GM19023 (cell line): ENCODE measurements around the gene GP5.

ENCODE experiments used
- ATAC-seq: cut with Tn5 transposase; IDR thresholded peaks from one replicate; pipeline ENCODE4 v1.9.1; 2021; ENCODE audit warnings: mild to moderate bottlenecking, moderate library complexity; ENCODE audit not compliant: unreplicated experiment

GP5 gene, protein sequence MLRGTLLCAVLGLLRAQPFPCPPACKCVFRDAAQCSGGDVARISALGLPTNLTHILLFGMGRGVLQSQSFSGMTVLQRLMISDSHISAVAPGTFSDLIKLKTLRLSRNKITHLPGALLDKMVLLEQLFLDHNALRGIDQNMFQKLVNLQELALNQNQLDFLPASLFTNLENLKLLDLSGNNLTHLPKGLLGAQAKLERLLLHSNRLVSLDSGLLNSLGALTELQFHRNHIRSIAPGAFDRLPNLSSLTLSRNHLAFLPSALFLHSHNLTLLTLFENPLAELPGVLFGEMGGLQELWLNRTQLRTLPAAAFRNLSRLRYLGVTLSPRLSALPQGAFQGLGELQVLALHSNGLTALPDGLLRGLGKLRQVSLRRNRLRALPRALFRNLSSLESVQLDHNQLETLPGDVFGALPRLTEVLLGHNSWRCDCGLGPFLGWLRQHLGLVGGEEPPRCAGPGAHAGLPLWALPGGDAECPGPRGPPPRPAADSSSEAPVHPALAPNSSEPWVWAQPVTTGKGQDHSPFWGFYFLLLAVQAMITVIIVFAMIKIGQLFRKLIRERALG

DNA sequence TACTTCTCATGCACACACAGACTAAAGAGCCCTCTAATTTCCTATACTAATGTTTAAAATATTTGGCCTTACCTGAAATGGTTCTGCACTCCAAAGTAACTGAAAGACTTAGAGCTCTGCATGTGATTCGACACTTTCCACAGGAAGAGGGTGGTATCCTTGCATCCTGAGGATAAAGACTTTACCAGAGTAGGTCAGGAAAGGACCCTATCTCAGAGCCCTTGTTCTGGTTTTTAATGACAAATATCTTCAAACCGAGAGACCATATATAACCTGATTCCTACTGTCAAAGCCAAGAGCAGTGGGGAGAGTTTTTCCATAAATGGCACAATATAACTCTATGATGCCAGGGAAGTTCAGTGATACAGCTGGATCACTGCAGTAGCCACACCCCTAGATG is at the start of gene GP5:
GP5 (minus strand) TSS at position 101 of the 400 bp plus-strand sequence. CDS start 984 bp downstream, outside the sequence.
- no peak for ATAC-seq

DNA sequence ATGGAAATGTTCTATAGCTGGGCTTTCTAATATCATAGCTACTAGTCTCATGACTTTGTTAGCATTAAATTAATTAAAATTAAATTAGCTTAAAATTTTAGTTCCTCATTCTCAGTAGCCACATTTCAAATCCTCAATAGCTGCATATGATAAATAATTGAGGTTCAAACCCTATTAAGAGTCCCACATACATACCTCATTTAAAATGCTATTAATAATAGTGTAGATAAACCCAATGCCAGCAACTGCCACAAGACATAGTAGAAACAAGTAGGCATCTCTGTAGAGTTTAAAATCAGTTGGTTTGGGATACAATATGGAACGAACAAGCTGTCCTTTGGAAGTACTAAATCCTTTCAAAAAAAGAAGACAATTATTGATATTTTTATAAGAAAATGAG is 48.6 kb upstream of the GP5 start:
- no peak for ATAC-seq

DNA sequence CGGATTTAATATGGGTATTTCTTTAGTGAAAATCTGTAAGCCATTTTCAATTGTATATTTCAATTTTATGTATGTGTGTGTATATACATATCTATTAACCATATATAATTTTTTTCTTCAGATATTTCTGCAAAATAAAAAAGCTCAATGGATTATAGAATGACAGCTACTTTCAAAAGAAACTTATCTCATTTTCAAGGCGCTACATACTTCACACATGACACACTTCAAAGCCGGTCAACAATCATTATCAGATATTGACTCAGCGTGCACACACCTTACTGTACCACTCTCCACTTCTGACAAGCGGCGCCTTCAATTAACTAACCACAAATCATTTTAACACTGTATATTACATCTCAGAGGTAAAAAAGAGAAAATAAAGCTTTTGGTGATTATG is 48.1 kb upstream of the GP5 start:
- ATAC-seq, result no peak

DNA sequence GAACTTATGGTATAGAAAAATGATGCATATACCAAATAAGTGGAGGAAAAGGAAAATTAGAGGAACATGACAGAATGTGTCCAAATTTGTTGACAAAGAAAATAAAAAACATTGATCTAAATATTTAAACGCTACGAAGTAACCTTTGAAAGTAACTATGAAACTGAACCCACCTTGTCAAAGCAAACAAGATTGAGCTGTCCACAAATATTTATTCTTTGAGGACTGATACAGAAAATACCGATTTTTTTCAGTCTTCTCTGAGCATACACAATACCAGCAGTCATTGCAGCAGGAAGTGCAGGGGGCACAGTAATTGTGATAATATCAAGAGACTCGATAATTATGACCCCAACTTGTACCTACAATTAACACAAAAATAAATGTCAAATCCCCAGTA is 47.7 kb upstream of the GP5 start:
- ATAC-seq, result no peak

DNA sequence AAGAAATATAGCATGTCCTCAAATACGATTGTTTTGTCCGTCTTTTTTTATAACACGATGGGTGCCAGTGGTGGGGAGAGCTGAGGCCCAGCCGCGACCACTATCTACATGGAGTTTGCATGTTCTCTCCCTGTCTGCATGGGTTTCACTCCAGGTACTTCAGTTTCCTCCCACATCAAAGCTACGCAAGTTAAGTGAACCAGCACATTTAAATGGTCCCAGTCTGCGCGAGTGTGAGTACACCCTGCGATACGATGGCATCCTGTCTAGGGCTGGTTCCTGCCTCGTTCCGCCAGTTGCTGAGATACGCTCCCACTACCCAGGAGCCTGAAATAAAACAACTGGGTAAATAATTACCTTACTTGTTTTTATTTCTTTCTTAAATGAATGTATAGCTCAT is 47.1 kb upstream of the GP5 start:
- ATAC-seq, result no peak

DNA sequence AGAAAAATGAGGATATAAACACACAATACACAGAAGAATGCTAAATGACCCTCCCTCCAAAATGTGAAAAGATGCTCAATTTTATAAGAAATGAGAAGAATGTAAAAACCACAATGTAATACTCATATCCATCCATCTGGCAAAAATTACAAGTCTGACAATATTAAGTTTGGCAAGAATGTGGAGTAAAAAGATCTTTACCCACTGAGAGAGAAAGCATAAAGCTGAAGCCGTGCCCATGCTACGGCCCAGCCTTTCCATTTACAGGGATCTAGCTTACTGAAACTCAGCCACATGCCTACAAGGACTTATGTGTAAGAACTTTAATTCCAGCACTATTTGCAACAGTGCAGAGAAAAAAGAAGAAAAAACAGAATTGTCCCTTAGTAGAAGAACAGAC is 44.8 kb upstream of the GP5 start:
- ATAC-seq, result no peak

DNA sequence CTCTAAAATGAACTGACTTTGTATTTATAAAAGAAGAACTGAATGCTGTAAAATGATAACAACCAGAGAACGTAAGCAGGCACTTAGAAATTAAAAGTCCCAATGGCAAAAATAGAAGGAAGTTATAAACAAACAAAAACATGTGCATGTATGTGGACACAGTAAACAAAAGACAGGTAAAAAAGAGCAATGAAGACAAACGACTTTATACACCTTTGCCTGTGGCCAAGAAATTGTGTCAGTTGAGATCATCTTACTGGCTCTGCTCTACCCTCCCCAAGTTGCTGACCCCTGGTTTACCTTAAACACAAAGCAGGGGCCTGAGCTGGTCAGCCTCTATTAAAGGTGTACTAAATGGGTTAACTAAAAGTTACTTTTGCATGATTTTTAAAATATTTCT is 41.7 kb upstream of the GP5 start:
- ATAC-seq, result no peak

DNA sequence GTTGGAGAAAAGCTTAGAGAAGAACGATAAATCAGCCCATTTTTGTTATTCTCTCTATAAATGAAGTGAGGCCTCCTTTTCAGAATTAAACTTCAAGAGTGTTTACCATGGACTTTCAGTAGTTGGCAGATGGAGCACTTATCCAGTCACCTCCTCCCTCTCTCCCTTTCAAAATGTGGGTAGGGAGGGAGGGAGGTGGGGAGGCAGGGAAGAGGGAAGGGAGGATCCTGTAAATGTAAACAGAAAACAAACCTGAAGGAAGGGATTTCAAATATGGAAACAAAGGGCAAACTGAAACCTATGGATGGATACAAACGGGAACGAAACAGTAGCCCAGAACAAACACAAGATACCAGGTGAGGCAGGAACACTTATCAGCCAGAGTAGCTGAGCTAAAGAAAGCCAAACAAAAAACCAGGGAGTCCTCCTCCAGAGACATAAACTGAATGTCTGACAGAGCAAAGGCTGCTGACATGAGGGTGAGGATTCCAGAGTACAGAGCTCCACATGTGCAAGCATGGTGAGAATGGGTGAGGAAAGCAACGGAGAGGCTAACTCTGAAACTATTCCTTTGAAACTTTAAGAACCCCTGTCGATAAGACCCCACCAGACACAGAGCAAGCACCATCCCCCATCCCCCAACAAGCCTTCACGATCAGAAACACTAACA is 41.0 kb upstream of the GP5 start:
- ATAC-seq, result no peak

DNA sequence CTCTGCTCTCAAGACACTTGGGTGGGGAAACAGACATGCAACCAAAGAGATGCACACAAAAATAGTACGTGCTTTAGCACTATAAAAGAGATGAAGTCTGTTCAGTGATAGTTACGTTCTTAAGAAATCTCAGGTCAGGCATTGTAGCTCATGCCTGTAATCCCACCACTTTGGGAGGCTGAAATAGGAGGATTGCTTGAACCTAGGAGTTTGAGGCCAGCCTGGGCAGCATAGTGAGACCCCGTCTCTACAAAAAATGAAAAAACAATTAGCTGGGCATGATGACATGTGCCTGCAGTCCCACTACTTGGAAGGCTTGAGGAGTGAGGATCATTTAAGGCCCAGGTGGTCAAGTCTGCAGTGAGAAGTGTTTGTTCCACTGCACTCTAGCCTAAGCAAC is 35.4 kb upstream of the GP5 start:
- no peak for ATAC-seq

DNA sequence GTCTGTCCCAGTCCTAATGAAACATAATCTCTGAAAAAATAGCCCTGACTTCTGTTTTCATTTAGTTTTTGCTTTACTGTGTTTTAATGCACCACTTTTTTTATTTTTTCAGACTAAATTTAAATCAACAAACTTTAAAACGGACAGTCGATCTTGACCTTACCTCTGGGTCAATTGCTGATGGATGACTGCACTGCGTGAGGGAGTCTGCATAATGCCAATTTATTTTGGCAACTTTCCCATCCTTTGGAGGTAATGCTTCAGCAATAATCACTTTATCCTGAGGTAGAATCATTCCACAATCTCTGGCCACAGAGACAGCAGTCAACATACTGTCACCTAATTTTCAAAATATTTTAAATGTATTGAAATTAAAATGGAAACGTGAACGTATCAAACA is 32.5 kb upstream of the GP5 start:
- no peak for ATAC-seq

DNA sequence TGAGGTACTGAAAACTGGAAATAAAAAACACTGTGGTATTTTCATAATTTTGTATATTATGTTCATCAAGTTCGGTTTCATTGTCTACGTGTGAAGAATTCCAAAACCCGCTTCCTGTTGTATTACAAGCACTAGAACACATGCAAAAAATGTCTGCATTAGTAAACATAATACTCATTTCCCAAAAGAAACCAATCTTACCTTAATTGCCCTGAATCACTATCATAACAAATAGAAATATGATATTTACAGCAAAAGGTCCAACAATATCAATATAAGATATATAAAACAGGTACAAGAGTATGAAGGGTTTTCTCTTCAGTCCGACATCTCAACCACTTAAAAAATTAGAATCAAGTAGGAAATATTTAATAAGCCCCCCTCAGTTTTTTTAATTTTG is 26.3 kb upstream of the GP5 start:
- ATAC-seq, result no peak

DNA sequence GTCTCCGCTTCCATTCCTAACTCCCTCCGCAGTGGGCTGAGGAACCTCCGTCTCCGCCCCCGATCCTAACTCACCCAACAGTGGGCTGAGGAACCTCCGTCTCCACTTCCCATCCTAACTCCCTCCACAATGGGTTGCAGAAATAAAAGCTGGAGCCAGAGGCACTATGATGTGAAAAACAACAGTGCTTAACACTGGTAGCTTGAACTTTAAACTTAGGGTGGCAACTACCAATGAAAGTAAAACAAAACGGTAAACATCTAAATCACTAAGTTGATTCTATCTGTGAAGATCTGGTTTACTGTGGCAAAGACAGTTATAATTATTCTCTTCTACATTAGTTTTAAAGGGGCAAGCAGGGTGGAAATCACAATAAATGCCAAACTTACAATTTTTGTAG is 25.9 kb upstream of the GP5 start:
- no peak for ATAC-seq

DNA sequence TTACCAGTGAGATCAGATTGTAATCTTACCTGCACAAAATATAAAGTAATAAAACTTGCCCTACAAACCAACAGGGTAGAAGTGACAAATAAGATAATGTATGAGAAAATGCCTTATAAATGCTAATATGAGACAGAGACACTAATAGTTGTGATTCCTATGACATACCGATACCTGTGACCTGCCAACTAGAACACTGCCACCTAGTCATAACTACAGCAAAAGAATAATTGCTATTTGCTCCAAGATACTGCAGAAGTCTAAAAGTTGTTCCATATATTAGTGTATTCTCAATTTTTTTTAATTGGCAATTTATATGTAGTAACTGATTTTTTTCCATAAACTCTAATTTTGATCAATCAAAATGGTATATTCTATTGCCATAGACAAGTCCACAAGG is 25.3 kb upstream of the GP5 start:
- no peak for ATAC-seq

DNA sequence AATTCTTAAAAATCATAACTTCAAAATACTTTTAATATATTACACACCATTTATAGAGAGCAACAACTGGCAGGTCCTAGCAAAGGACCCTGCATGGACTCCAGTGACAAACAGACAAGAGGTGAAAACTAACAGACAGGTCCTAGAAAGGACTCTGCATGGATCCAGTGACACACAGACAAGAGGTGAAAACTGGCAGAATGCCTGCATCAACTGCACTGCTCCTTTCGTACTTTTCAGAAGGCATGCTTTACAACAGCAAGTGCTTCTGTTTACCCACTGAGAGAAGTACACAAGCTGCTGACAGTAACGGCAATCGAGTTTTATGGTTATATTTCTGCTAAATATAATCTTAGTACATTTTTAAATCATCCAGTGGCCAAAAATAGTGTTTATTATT is 24.3 kb upstream of the GP5 start:
- ATAC-seq, result no peak

DNA sequence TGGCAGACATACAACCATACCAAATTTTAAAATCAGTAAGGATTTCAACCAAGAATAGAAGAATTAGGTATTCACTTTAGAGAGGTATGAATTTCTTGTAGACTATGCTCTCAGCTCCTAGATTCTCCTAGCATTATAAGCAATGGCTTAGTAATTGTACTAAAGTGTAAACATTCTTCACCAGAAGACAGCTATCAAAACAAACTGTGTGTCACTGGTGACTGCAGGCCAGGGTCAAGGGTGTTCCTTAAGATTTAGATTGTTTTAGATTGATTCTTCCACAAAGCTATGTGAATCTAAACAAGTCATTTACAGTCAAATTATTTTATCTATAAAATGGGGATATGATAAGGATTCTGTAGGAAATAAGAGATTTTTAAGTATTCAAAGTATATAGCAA is 23.1 kb upstream of the GP5 start:
- ATAC-seq, result no peak

DNA sequence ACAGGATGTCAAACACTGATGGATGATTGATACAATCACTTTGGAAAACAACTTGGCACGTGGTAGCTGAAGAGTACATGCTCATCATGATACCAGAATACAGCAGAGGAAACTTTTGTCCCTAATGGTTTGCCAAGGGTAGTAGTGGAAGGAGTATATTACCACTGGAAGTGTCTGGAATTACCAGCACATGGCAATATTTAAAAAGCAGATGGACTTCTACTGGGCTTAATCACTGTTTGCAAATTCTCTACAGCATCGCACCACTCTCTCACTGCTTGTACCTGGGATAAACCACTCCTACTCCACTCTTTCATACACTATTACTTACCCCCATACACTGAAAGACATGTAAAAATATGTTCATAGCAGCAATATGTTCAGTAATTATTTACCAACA is 19.6 kb upstream of the GP5 start:
- no peak for ATAC-seq

DNA sequence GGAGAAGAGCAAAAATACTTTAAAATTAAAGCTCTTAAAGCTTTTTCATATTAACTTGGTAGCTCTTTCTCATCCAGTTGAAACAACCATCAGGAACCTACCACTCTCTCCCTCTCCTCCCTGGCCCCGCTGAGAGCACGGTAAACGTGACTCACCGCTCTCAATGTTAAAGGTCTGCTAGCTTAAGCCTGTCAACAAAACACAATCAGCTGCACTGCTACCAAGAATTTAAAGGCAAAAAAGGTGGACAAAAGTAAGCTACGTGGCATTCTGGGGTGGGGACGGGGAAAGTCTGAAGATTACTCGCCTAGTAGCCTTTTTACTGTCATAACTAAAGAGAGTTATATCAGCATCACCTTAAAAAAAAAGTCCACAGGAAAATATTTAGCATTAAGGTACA is 8.4 kb upstream of the GP5 start:
- ATAC-seq, result no peak

DNA sequence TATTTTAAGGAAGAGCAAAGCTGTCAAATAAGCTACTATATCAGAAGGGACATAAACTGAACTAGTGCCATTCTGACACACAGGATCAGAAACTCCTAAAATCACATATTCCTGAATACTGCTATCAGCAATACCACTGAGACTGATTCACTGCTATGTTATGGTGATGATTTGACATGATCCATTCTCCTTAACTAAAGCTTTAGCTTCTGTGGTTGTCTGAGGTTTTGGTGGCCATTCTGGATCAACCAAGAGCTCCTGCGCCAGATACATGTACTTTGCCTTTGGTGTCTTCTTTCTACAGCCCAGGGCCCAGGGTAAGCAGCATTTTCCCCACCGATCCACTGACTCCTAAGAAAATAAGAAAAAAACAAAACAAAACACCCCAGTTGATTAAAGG is 6.7 kb upstream of the GP5 start:
- ATAC-seq, result no peak

DNA sequence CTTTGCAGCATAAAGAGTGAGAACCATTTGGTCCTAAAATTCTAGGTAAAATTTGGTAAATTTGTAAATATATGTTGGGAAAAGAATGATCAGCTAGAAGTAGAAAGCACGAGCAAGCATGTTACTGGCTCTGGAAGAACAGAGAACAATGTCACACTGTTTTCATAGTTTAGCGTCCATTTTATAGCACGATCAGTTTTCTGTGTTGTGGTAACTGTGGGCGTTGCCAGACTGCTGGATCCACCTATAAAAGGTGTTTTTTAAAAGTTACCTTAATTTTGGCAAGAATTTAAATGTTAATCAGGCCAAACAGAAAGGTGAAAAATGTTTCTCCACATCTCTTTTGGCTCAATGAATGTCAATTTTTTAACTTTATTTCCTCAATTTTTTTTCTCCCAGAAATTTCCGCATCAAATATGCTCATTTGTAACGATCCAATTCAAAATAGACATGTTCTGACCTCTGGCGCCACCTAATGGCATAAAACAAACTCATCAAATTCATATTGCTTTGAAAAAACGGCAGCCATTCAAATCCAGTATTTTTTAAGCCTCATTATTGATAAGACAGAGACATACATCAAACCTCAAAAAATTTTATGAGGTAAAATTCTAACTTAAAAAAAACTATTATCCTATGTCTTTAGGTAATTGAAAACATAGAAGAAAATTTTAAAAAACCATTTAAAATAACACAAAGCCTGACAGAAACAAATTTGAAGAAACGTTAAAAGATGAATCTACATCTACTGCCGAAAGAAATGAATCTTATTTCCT is 5.5 kb upstream of the GP5 start:
- no peak for ATAC-seq

DNA sequence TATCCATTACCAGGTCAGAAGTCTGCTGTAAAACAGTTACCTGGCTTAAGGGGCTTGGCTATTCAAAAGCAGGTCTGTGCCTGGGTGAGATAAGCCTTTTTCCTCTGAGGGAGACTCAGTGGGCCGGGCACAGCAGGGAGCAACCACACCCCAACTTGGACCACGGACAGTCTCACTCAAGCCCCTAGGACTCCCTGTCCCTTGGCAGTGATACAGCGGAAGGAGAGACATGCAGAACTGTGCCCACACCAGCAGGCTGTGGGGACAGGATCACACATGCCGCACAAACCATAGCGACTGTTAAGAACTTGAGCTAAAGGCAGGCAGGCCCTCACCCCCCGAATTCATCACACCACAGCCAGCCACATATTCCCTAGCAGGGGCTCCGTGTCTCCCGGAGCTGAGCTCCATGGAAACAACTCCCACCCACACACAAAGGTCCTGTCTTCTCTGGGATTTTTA is 2.8 kb upstream of the GP5 start:
- no peak for ATAC-seq

DNA sequence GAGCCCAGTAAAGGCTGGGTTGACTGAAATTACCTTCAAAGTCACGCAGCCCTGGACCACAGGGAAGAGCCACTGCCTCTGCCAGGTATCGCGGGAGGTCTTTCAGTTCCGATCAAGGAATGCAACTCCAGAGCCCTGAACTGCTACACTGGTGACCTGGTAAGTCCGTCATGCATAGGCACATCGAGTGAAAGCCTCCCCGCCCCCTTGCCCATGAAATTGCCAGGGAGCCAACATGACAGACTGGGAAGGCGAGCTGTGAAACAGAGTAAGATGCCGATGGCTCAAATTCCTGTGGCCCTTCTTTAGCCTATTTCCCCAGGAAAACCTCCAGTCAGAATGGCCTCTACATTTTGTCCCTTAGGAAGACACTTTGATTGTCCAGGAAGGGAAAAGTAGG is 2.3 kb upstream of the GP5 start:
- ATAC-seq, result no peak
